Osteoblast (primary cell): ENCODE data around the gene TMEM94. TPM values are rescaled to one million over a fixed set of nuclear protein-coding genes. Genes with fewer than 3 reads are reported as not detected.

Experiments used
- DNase-seq: peaks from one replicate; pipeline ENCODE4 v3.0.0; 2011; ENCODE audit warnings: low spot score, mixed read lengths; ENCODE audit not compliant: insufficient read length; ENCODE audit errors: missing footprints
- H2AFZ ChIP-seq: 2 replicates; pipeline ENCODE4 v1.6.0; 2011; ENCODE audit warnings: mild to moderate bottlenecking, low read length
- H3K27ac ChIP-seq: 2 replicates; pipeline ENCODE4 v1.5.1; 2011; ENCODE audit warnings: mild to moderate bottlenecking, low read depth, low read length, moderate library complexity
- H3K27me3 ChIP-seq: 2 replicates; pipeline ENCODE4 v1.6.0; 2012; ENCODE audit warnings: mild to moderate bottlenecking, control low read depth, inconsistent platforms, low read length, moderate library complexity; ENCODE audit not compliant: insufficient read depth
- H3K36me3 ChIP-seq: 2 replicates; pipeline ENCODE4 v1.5.1; 2011; ENCODE audit warnings: mild to moderate bottlenecking, low read length, control low read depth, moderate library complexity; ENCODE audit not compliant: insufficient read depth
- H3K4me1 ChIP-seq: 2 replicates; pipeline ENCODE4 v1.5.1; 2011; ENCODE audit warnings: mild to moderate bottlenecking, low read length, control low read depth, moderate library complexity; ENCODE audit not compliant: insufficient read depth
- H3K4me2 ChIP-seq: 2 replicates; pipeline ENCODE4 v1.6.0; 2011; ENCODE audit warnings: mild to moderate bottlenecking, low read length; ENCODE audit not compliant: insufficient read depth
- H3K4me3 ChIP-seq: fragments of 200-600 bp; sonication (generic); 3 replicates; pipeline ENCODE4 v1.5.1; 2012; ENCODE audit warnings: mild to moderate bottlenecking, low read length, inconsistent platforms; ENCODE audit not compliant: insufficient read depth
- H3K79me2 ChIP-seq: 2 replicates; pipeline ENCODE4 v1.6.0; 2012; ENCODE audit warnings: mild to moderate bottlenecking, low read length, control low read depth, inconsistent platforms; ENCODE audit not compliant: insufficient read depth
- H3K9me3 ChIP-seq: 2 replicates; pipeline ENCODE4 v1.5.1; 2011; ENCODE audit warnings: low read depth, low read length, control low read depth
- H4K20me1 ChIP-seq: 2 replicates; pipeline ENCODE4 v1.6.0; 2012; ENCODE audit warnings: mild to moderate bottlenecking, low read length, control low read depth; ENCODE audit not compliant: insufficient read depth
- CTCF ChIP-seq: IDR thresholded peaks from 2 replicates; pipeline ENCODE4 v1.5.1; 2011; ENCODE audit warnings: mild to moderate bottlenecking, low read depth, low read length, moderate library complexity; ENCODE audit errors: extremely low read depth
- total RNA-seq: library from RNA; depleted of rRNA; stranded (reverse); fragments of >200 nt; gene quantifications from 2 replicates; pipeline ENCODE4 v1.2.3, GENCODE V29; 2012

TMEM94 gene
- total RNA-seq, 1 donor: 38.0 TPM

- H3K36me3 ChIP-seq: peaks cover 16% of the 10 kb centered on the region
- H3K27ac ChIP-seq: no peak overlapping the region
- no peak for DNase-seq
- no peaks in the 10 kb centered on the region for H3K79me2 ChIP-seq
- H3K4me3 ChIP-seq: no peak overlapping the region
- H3K4me2 ChIP-seq: no peak overlapping the region
- H2AFZ ChIP-seq: no peak overlapping the region
- H3K4me1 ChIP-seq: no peaks in the 10 kb centered on the region
- TF ChIP-seq CTCF: no peak
- peaks cover 3% of the 10 kb centered on the region for H4K20me1 ChIP-seq
- H3K27me3 ChIP-seq: no peaks in the 10 kb centered on the region
- no peaks in the 10 kb centered on the region for H3K9me3 ChIP-seq
Measured at GRCh38 chr17:75491680-75492079, 35.2 kb downstream of the TMEM94 start.

- no peak overlapping the region for H2AFZ ChIP-seq
- no peak overlapping the region for H3K27ac ChIP-seq
- H3K4me3 ChIP-seq: no peak overlapping the region
- H3K79me2 ChIP-seq: no peaks in the 10 kb centered on the region
- TF ChIP-seq CTCF: no peak
- peaks cover 2% of the 10 kb centered on the region for H4K20me1 ChIP-seq
- H3K9me3 ChIP-seq: no peaks in the 10 kb centered on the region
- no peaks in the 10 kb centered on the region for H3K4me1 ChIP-seq
- DNase-seq: no peak
- H3K4me2 ChIP-seq: no peak overlapping the region
- H3K36me3 ChIP-seq: peaks cover 16% of the 10 kb centered on the region
- no peaks in the 10 kb centered on the region for H3K27me3 ChIP-seq
Measured at GRCh38 chr17:75492555-75493168, 36.2 kb downstream of the TMEM94 start.

- Histone ChIP-seq H3K4me2 (no peak overlapping the region), H3K9me3 (no peaks in the 10 kb centered on the region), H3K27ac (no peak overlapping the region), H3K4me1 (no peaks in the 10 kb centered on the region), H3K27me3 (no peaks in the 10 kb centered on the region), H3K4me3 (no peak overlapping the region), H4K20me1 (no peaks in the 10 kb centered on the region), H3K36me3 (peaks cover 16% of the 10 kb centered on the region), H3K79me2 (no peaks in the 10 kb centered on the region), H2AFZ (no peak overlapping the region)
- TF ChIP-seq CTCF: no peak
- no peak for DNase-seq
Measured at GRCh38 chr17:75493476-75494129, 37.2 kb downstream of the TMEM94 start.

GRCh38 chr17:75494326-75494877, 38.0 kb downstream of the TMEM94 start:
- H3K36me3 ChIP-seq: peaks cover 22% of the 10 kb centered on the region
- no peak overlapping the region for H3K27ac ChIP-seq
- TF ChIP-seq CTCF: no peak
- no peak overlapping the region for H3K4me2 ChIP-seq
- H3K4me1 ChIP-seq: no peaks in the 10 kb centered on the region
- no peaks in the 10 kb centered on the region for H3K9me3 ChIP-seq
- H4K20me1 ChIP-seq: no peaks in the 10 kb centered on the region
- H2AFZ ChIP-seq: no peak overlapping the region
- DNase-seq: no peak
- no peaks in the 10 kb centered on the region for H3K79me2 ChIP-seq
- H3K27me3 ChIP-seq: no peaks in the 10 kb centered on the region
- no peak overlapping the region for H3K4me3 ChIP-seq
